Adipose tissue (tissue), 3 donors: ENCODE measurements around the gene ANXA2R. TPM values are rescaled to one million over a fixed set of nuclear protein-coding genes. Genes with fewer than 3 reads are reported as not detected.
"Not testable (repeated sequence)": the region's sequence is repeated elsewhere in the genome, so short reads cannot be mapped to it uniquely, and the experiment has no call there.

Source experiments
- H3K27ac ChIP-seq: one replicate; pipeline ENCODE4 v1.5.1; 2013; ENCODE audit warnings: low read depth, low read length
- WGBS, 3 donors: extraction: QIAGEN DNeasy Blood & Tissue Kit; methylation state at CpG; one replicate each; pipeline ENCODE4 v1.1.7; 2013; 5-methylcytosine and 5-hydroxymethylcytosine counted together
- polyA plus RNA-seq, 3 donors: library from polyadenylated mRNA; stranded (reverse); fragments of 200-250 nt; gene quantifications; one replicate each; pipeline ENCODE4 v1.2.3, GENCODE V29; 2013
- donor health status: healthy with polysubstance abuse.
- donor health status: Bipolar disorder and iron deficiency.
- donor health status: healthy.

The ANXA2R gene
- polyA plus RNA-seq, 3 donors: 1.1 to 5.8 (median 3.1) TPM

DNA sequence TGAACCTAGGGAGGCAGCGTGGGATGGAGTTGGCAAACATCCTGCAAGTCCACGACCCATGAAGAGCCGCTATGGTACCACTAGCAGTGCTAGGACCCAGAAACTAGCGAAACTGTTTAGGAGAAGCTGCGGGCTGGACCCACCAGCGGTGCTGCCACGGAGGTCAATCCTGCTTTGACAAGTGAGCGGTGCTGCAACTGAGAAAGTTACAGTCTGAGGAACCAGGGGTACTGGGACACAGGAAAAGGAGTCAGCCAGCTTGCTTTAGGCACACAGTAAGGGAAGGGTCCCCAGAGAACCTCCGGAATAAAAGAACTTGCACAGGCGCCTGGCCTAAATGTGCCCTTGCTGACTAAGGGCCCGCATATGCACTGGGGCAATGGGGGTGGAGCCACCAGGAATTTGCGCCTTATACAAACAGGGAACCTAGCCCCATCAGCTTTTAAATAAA lies 23.6 kb upstream of the ANXA2R start:
- WGBS, 3 donors: 69 to 92% (median 74%) methylated on average over 12 of the region's 12 CpGs
- no peak overlapping the region for H3K27ac ChIP-seq

DNA sequence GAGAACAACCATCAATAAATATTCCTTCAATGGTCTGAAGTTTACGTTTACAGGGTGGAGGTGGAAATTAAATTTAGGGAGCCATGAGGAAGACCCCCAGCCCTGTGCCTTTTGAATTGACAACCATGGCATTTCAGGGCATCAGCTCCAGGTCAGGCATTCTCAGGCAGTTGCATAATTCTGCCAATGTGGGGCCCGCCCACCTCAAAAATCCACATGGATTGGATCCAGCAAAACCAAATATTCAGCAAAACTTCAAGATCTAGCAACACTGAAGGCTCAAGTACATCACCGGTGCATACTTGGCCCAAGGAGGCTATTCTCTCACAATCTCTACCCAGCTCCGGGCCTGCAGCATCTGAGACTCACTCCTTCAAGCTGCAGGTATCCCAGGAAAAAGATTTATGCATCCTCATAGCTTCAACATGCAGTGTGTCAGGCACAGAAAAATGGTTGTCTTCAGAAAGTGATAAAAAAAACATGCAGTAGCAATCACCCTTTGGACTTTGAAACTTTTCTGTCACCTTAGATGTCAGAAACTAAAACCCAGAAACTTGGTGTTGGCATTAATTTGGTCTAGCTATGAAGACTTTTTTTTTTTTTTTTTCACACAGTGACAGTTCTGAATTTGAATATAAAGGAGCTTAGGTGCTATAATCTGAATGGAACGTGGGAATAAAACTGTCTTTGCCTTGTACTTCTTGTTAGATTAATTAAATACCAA lies 21.4 kb upstream of the ANXA2R start:
- H3K27ac ChIP-seq: no peak overlapping the region
- 85 to 88% (median 87%) methylated on average over 5 of the region's 5 CpGs for WGBS, 3 donors

DNA sequence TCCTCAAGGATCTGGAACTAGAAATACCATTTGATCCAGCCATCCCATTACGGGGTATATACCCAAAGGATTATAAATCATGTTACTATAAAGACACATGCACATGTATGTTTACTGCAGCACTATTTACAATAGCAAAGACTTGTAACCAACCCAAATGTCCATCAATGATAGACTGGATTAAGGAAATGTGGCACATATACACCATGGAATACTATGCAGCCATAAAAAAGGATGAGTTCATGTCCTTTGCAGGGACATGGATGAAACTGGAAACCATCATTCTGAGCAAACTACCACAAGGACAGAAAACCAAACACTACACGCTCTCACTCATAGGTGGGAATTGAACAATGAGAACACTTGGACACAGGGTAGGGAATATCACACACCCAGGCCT lies 19.9 kb upstream of the ANXA2R start:
- H3K27ac ChIP-seq: not testable (repeated sequence)
- 97 to 98% (median 98%) methylated on average over 2 of the region's 2 CpGs for WGBS, 3 donors

DNA sequence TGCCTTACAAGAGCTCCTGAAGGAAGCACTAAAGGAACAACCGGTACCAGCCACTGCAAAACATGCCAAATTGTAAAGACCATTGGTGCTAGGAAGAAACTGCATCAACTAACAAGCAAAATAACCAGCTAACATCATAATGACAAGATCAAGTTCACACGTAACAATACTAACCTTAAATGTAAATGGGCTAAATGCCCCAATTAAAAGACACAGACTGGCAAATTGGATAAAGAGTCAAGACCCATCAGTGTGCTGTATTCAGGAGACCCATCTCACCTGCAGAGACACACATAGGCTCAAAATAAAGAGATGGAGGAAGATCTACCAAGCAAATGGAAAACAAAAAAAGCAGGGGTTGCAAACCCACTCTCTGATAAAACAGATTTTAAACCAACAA lies 15.0 kb upstream of the ANXA2R start:
- WGBS, 3 donors: 90 to 98% (median 98%) methylated on average over 2 of the region's 2 CpGs
- not testable (repeated sequence) for H3K27ac ChIP-seq

DNA sequence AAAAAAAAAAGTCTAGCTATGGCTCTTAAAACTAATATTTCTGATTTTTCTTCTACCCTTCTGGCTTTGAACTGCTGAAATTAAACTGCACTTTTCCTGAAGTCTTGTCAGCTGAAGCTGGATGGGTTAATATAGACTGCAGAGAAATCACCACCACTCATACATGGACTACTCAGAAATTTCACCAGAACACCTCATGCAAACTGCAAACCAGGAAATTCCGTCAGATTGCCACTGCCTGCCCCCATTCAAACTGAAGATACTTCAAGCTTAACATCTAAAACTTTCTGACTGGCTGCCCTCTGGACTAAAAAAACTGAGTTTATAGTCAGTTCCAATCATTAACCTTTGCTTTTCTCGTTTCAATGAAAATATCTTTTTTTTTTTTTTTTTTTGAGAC lies 11.6 kb upstream of the ANXA2R start:
- 84 to 99% (median 92%) methylated on average over 2 of the region's 2 CpGs for WGBS, 3 donors
- no peak overlapping the region for H3K27ac ChIP-seq

DNA sequence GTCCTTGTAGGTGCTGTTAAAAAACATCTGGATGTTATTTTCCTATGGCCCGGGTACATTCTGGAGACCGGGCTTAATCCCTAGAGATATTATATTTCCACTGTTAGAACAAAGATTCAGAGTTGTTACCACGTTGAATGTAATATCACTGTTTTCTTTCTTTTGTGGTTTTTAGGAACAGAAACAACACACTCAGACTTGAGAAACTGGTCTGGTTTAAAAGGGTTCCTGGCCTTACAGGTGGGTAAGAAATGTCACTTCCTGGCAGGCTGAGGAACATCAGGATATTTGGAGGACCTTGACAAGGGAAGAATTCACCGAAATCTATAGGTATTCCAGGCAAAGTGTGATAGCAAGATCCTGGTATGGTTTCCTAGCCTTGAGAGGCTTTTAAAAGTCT lies 10.3 kb upstream of the ANXA2R start:
- 64 to 75% (median 70%) methylated on average over 4 of the region's 4 CpGs for WGBS, 3 donors
- no peak overlapping the region for H3K27ac ChIP-seq

DNA sequence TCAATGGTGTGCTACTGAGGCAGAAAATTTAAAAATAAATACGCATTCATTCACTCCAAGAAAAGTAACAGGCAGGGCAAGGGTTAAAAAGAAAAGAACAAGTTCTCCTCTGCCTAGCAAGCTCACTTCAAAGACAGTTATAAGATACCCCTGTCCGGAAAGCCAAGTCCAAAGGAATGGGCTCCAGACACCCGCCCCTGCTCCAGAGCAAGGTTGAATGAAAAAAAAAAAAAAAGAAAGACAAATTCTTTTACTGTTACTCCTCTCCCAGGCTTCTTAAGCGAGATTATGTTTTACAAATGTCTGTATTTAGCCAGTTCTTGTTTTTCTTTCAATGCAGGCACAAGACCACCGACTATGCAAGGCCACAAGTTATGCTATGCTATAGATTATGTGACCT lies 9.1 kb upstream of the ANXA2R start:
- 80 to 92% (median 83%) methylated on average over 5 of the region's 5 CpGs for WGBS, 3 donors
- H3K27ac ChIP-seq: no peak overlapping the region

DNA sequence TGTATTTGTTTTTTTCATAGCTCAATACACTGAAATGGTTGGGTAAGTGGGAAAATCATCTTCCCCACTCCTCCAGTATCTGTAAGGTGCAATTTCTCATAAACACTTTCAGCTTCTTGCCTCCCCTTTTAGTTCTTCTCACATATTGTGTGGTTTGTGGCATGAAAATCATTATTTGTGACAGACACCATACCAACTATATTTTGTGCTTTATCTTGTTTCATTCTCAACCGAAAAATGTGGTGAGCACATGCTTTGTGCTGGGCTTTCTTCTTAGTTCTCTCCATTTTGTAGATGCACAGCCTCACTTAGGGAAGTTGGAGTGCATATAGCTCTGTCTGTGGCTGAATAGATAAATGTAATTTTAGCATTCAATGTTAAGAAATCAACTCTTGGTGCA lies 6.4 kb upstream of the ANXA2R start:
- no peak overlapping the region for H3K27ac ChIP-seq
- 91 to 94% (median 93%) methylated on average over 1 of the region's 1 CpG for WGBS, 3 donors

DNA sequence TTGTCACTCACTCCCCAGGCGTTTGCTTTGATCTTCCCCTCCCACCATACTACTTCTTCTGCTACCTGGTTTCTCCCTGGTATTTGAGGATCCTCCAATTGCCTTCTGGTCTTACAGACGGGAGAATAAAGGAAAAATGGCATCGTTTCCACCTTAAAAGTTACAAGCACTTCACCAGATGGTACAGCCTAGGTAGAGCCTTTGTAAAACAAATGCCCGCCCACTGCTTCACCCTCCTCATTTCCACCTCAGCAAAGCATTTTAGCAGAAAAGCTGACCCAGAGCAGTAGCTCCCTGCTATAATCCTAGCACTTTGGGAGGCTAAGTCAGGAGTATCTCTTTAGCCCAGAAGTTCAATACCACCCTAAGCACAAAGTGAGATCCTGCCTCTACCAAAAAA lies 5.1 kb upstream of the ANXA2R start:
- H3K27ac ChIP-seq: no peak overlapping the region
- WGBS, 3 donors: 66 to 78% (median 68%) methylated on average over 4 of the region's 4 CpGs

DNA sequence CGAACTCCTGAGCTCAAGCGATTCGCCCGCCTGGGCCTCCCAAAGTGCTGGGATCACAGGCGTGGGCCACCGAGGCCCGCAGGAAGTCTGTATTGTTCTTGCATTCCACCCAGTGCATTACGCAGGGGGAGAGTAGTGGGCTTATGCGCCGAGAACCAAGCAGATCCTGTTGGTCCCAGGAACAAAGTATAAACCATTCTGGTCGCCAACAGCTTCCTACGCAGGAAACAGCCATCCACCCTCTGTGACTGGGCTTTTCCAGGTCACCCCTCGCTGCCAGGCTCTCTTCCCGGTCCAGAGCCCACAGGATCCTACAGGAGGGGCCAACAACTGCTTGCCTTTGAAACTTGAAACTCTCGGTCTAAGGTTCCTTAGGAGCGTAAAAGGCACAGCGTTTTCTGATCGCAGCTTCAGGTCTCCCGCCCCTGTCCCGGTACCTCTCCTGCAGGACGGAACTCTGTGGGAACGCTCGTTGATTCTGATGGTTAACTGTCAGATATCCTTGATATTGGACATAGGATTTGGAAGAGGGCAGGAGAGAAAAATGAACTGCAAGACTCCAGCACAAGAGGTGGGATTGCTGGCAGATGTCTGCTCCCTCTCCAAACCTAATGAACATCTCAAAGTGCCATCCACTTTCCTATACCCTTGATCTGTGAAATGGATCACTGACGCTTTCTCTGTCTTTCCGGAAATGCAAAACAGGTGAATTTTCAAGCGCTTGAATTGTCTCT lies 4.2 kb upstream of the ANXA2R start:
- H3K27ac ChIP-seq: no peak overlapping the region
- 58 to 61% (median 61%) methylated on average over 26 of the region's 26 CpGs for WGBS, 3 donors

DNA sequence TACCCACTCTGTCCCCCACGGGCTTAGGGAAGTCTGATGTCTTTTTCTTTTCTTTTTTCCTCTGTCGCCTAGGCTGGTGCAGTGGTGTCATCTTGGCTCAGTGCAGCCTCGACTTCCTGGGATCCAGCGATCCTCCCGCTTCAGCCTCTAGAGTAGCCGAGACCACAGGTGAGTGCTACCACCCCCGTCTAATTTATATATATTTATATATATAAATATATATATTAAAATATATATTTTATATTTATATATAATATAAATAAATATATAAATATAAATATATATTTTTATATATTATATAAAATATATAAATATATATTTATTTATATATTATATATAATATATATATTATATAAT lies 3.3 kb upstream of the ANXA2R start:
- WGBS, 3 donors: 3 to 17% (median 5%) methylated on average over 7 of the region's 7 CpGs
- peak overlapping the region; percentile 91 for H3K27ac ChIP-seq

DNA sequence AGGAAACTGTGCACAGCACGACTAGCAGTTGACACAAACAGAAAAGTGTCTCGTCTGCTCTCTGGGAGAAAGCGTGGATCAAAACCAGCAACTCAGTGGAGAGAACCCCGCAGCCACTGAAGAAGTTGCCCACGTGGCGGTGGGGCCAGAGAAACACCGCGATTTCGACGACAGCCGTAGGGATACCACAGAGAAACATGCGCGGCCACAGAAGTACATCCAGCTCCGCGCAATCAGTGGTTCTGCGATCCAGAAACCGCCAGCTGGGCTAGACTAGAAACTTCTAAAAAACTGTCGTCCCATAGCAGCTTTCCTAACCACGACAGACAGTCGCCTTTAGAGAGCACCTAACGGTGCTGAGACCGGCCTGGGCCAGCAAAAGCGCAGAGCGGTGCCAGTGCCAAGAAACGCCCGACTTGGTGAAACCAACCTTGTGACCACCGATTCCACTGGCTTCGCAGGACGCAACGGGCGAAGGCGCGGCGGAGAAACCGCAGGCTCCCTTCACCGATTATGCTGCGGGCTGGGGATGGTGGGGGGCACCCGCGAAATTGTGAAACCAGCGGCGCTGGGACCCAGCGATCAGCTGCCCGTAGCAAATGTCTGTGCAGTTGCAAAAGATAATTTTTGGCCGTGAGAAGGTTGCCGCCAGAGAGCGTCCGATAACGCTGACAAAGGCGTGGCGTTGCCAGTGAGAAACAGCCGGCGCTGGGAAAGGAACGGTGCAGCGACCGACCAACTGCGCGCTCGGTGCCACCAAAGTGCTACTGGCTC lies 2.7 kb upstream of the ANXA2R start:
- H3K27ac ChIP-seq: peak overlapping the region; percentile 91
- WGBS, 3 donors: 1 to 3% (median 1%) methylated on average over 58 of the region's 58 CpGs

DNA sequence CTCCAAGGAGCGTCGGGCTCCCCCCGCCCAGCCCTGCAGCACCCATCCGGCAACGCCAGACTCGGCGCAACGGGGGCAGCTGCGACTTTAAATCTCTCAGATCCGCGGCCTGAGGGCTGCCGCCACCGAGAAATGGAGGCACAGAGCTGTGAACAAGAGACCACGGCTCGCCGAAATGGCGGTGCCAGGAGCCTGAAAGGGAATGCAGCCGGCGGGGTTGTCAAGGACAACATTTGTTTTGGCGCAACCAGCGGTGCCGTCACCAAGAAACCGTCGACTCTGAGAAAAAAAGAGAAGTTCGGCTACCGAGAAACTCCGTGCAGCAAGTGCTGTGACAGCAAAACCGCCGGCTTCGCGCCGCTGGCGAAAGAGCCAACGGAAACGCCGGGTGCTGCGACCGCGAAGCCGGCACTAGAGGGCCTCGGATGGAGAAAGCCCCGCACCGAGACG lies 2.1 kb upstream of the ANXA2R start:
- H3K27ac ChIP-seq: peak overlapping the region; percentile 91
- 0 to 1% (median 0%) methylated on average over 43 to 44 of the region's 44 CpGs for WGBS, 3 donors

DNA sequence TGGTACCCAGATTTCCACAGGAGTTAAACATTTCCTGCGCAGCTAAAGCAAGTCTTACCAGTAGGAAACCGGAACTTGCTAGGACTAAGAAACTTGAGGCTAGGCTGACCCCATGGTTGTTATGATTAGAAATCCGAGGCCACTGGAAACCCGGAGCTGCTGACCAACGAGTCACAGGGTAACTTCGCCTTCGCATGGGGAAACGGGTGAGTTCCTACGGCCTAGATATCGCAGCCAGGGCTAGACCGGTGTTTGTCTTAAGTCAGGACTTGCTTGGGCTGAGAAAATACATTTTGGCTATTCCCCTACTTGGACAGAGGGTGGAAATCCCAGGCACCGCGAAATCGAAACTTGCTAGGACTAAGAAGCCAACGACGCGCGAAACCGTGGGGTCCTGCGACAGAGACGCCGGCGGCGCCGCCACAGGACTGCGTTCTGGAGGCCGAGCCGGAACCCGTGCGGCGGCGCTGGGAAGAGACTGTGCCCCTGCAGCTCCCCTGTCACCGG lies 1.6 kb upstream of the ANXA2R start:
- peak overlapping the region; percentile 91 for H3K27ac ChIP-seq
- WGBS, 3 donors: 1% methylated on average over 33 of the region's 33 CpGs

DNA sequence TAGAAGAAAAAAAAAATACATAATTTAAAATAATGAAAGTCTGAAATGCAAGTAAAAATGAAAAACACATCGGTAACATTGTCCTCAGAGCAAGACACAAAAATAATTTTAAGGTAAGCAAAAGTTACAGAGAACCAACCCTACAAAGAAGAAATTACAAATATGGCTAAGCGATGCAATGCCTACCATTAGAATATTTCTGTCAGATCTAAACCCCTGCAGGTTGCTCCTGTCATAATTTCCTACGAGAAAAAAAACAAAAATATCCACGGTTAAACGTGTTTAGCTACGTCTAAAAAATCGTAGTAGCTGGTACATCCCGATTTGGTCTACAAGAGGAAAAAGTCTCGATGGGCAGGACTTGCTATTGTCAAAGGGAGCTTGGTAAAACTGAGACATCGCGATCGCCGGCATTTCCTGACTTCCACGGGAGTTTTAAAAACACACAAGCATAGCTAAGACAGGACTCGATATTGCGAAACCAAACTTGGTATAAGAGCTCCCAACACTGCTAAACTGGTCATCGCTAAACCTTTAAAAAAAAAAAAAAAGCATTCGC lies 1.1 kb upstream of the ANXA2R start:
- 1 to 10% (median 2%) methylated on average over 18 of the region's 18 CpGs for WGBS, 3 donors
- peak overlapping the region; percentile 62 for H3K27ac ChIP-seq

DNA sequence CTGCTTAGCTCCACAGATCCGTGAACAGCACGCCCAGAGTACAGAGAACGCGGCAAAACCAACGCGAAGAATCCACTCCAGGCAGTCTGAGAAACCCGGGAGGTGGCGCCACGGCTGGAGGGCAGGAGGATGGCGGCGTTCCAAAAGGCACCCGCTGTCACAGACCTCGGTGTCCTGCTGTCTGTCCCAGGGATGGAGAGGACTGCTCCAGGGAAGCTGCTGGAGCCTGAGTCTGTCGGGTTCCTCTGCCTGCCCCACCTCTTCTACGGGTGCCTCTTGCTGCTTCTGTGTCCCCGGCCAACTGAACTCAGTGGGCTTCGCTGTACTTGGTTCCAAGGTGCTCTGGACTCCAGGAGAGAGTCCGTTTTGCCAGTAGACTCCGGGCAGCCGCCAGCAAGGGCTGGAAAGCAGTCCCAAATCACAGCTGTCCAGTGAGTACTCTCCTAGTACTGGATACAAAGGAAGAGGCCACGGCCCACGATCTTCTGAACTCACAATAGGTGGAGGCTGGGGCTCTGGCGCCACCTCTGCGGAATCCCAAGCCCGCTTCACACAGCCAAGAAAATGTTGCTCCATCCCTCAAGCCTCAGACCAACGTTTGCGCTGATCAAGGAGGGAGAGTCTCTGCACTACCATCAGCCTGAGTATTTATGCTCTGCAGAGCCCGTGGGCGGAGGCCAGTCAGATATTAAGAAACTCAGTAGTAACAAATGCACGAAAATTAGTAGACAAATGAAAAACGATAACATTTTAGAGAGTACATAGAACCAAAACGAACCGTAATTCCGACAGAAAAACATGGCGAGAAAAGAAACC lies 440 bp downstream of the ANXA2R start:
- peak overlapping the region; percentile 82 for H3K27ac ChIP-seq
- 13 to 37% (median 14%) methylated on average over 35 of the region's 35 CpGs for WGBS, 3 donors

DNA sequence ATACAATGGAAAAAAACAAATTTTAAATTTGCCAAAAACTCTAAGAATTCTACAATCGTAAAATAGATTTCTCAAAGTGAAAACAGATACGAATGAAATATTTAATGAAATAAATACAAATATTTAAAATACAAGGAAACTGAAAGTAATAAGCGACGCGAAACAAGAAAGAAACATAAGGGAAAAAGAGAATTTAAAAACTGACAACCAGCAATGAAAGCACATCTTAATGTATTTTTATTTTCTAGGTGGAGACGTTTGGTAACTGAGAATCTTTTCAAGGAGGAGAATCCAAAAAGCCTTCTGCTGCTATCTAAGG lies 1.0 kb downstream of the ANXA2R start:
- no peak overlapping the region for H3K27ac ChIP-seq
- WGBS, 3 donors: 34 to 63% (median 45%) methylated on average over 6 of the region's 6 CpGs

DNA sequence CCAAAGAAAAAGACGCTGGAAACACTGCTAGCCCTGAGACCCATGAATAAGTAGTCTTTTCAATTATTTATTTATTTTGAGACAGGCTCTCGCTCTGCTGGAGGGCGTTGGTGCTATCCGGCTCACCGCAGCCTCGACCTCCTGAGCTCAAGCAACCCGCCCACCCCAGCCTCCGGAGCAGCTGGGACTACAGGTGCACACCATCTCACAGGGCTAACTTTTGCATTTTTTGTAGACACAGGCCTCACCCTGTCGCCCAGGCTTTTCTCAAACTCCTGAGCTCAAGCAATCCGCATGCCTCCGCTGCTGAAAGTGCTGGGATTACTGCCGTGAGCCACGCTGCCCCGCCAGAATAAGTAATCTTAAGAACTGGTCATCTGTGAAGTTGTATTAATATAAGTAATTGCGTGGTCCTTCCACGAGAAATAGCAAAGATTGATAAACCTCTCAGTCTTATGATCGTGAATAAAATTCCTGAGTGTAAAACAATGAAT lies 1.6 kb downstream of the ANXA2R start:
- WGBS, 3 donors: 50 to 62% (median 58%) methylated on average over 17 of the region's 17 CpGs
- no peak overlapping the region for H3K27ac ChIP-seq
